NCI-H345 treated with DMSO at 0.1 percent for 48 hours (cell line): ENCODE data around the gene CCDC9.
"Not testable (repeated sequence)": the region's sequence is repeated elsewhere in the genome, so short reads cannot be mapped to it uniquely, and the experiment has no call there.

Experiments used
- DNase-seq: peaks from one replicate; lab custom pipeline; 2025; ENCODE audit not compliant: unreplicated experiment; lab: John Stamatoyannopoulos, UW

Gene CCDC9

GRCh38 chr19:47231215-47232054, 24.9 kb upstream of the CCDC9 start:
- DNase-seq, result no peak

GRCh38 chr19:47232422-47233211, 23.7 kb upstream of the CCDC9 start:
- no peak for DNase-seq

GRCh38 chr19:47236072-47236675, 20.2 kb upstream of the CCDC9 start:
- DNase-seq, result no peak

- DNase-seq, result no peak
Measured at GRCh38 chr19:47239152-47239551, 17.2 kb upstream of the CCDC9 start.

GRCh38 chr19:47239610-47240296, 16.6 kb upstream of the CCDC9 start:
- DNase-seq, result no peak

GRCh38 chr19:47240556-47240955, 15.8 kb upstream of the CCDC9 start:
- no peak for DNase-seq

GRCh38 chr19:47240996-47241918, 15.1 kb upstream of the CCDC9 start:
- peak; percentile 40 for DNase-seq

- DNase-seq, result no peak
Measured at GRCh38 chr19:47241919-47242577, 14.3 kb upstream of the CCDC9 start.

GRCh38 chr19:47243364-47243775, 13.0 kb upstream of the CCDC9 start:
- DNase-seq, result no peak

- DNase-seq, result no peak
Measured at GRCh38 chr19:47243776-47244547, 12.4 kb upstream of the CCDC9 start.

- DNase-seq, result no peak
Measured at GRCh38 chr19:47247308-47247990, 8.9 kb upstream of the CCDC9 start.

- not testable (repeated sequence) for DNase-seq
Measured at GRCh38 chr19:47253016-47253415, 3.3 kb upstream of the CCDC9 start.

- DNase-seq, result no peak
Measured at GRCh38 chr19:47253467-47253881, 2.9 kb upstream of the CCDC9 start.

GRCh38 chr19:47253970-47254369, 2.4 kb upstream of the CCDC9 start:
- no peak for DNase-seq

- peak; percentile 99 for DNase-seq
Measured at GRCh38 chr19:47256693-47257410, 527 bp downstream of the CCDC9 start.

- DNase-seq, result no peak
Measured at GRCh38 chr19:47257411-47258169, 1.3 kb downstream of the CCDC9 start.

GRCh38 chr19:47258434-47258833, 2.1 kb downstream of the CCDC9 start:
- no peak for DNase-seq
